Mucosa of rectum (tissue), 2 donors: Measurements from ENCODE around the gene MUC5B.

Source experiments
- H3K27ac ChIP-seq, 2 donors: one replicate each; pipeline ENCODE4 v1.7.0; 2013; ENCODE audit warnings: inconsistent platforms in 2 of 2, low read depth in 2 of 2, low read length in 2 of 2
- H3K27me3 ChIP-seq, 2 donors: one replicate each; pipeline ENCODE4 v1.7.0; 2013; ENCODE audit warnings: low read length in 2 of 2; ENCODE audit not compliant: control insufficient read depth in 2 of 2, insufficient read depth in 2 of 2
- H3K36me3 ChIP-seq, 2 donors: one replicate each; pipeline ENCODE4 v1.7.0; 2013; ENCODE audit warnings: low read length in 2 of 2; ENCODE audit not compliant: control insufficient read depth in 2 of 2, insufficient read depth in 2 of 2
- H3K4me1 ChIP-seq, 2 donors: one replicate each; pipeline ENCODE4 v1.7.0; 2013; ENCODE audit warnings: low read length in 2 of 2, mild to moderate bottlenecking in 1 of 2; ENCODE audit not compliant: control insufficient read depth in 2 of 2, insufficient read depth in 2 of 2
- H3K4me3 ChIP-seq, 2 donors: one replicate each; pipeline ENCODE4 v1.7.0; 2013; ENCODE audit warnings: low read length in 2 of 2
- H3K9ac ChIP-seq, 2 donors: one replicate each; pipeline ENCODE4 v1.7.0; 2013; ENCODE audit warnings: low read length in 2 of 2, low read depth in 1 of 2, mild to moderate bottlenecking in 1 of 2
- H3K9me3 ChIP-seq, 2 donors: one replicate each; pipeline ENCODE4 v1.7.0; 2013; ENCODE audit warnings: low read length in 2 of 2; ENCODE audit not compliant: control insufficient read depth in 2 of 2
- donor health status: healthy.
- donor health status: Normal muscosa, but diverticular disease.

The MUC5B gene

GRCh38 chr11:1252371-1253102 is 29.7 kb downstream of the MUC5B start:
- Histone ChIP-seq H3K9me3 (no peaks in the 10 kb centered on the region), H3K27ac (no peak overlapping the region), H3K4me1 (no peaks in the 10 kb centered on the region), H3K27me3 (no peaks in the 10 kb centered on the region), H3K36me3 (no peaks in the 10 kb centered on the region), H3K4me3 (no peak overlapping the region), H3K9ac (no peak overlapping the region)

GRCh38 chr11:1253103-1253485 is 30.2 kb downstream of the MUC5B start:
- Histone ChIP-seq H3K9me3 (no peaks in the 10 kb centered on the region), H3K27me3 (no peaks in the 10 kb centered on the region), H3K27ac (no peak overlapping the region), H3K4me1 (no peaks in the 10 kb centered on the region), H3K9ac (no peak overlapping the region), H3K36me3 (no peaks in the 10 kb centered on the region), H3K4me3 (no peak overlapping the region)

- Histone ChIP-seq H3K36me3 (no peaks in the 10 kb centered on the region), H3K27me3 (no peaks in the 10 kb centered on the region), H3K27ac (no peak overlapping the region), H3K4me1 (no peaks in the 10 kb centered on the region), H3K9me3 (no peaks in the 10 kb centered on the region), H3K4me3 (no peak overlapping the region), H3K9ac (no peak overlapping the region)
Measured at GRCh38 chr11:1254086-1254648, 31.3 kb downstream of the MUC5B start.

GRCh38 chr11:1254733-1255132 is 31.9 kb downstream of the MUC5B start:
- H3K27me3 ChIP-seq: no peaks in the 10 kb centered on the region
- no peak overlapping the region for H3K9ac ChIP-seq
- H3K9me3 ChIP-seq: no peaks in the 10 kb centered on the region
- H3K4me1 ChIP-seq: no peaks in the 10 kb centered on the region
- no peaks in the 10 kb centered on the region for H3K36me3 ChIP-seq
- H3K27ac ChIP-seq: no peak overlapping the region
- no peak overlapping the region for H3K4me3 ChIP-seq

GRCh38 chr11:1255151-1255550 is 32.3 kb downstream of the MUC5B start:
- Histone ChIP-seq H3K27ac (no peak overlapping the region), H3K9me3 (no peaks in the 10 kb centered on the region), H3K27me3 (no peaks in the 10 kb centered on the region), H3K4me1 (no peaks in the 10 kb centered on the region), H3K4me3 (no peak overlapping the region), H3K9ac (no peak overlapping the region), H3K36me3 (no peaks in the 10 kb centered on the region)

- no peaks in the 10 kb centered on the region for H3K9me3 ChIP-seq
- H3K36me3 ChIP-seq: no peaks in the 10 kb centered on the region
- no peak overlapping the region for H3K27ac ChIP-seq
- H3K9ac ChIP-seq: no peak overlapping the region
- H3K4me3 ChIP-seq: no peak overlapping the region
- no peaks in the 10 kb centered on the region for H3K27me3 ChIP-seq
- no peaks in the 10 kb centered on the region for H3K4me1 ChIP-seq
Measured at GRCh38 chr11:1256257-1257045, 33.6 kb downstream of the MUC5B start.

GRCh38 chr11:1257366-1257765 is 34.5 kb downstream of the MUC5B start:
- Histone ChIP-seq H3K27me3 (no peaks in the 10 kb centered on the region), H3K9ac (no peak overlapping the region), H3K27ac (no peak overlapping the region), H3K9me3 (no peaks in the 10 kb centered on the region), H3K36me3 (no peaks in the 10 kb centered on the region), H3K4me1 (peaks cover 7 to 8% of the 10 kb centered on the region in 2 donors), H3K4me3 (no peak overlapping the region)

GRCh38 chr11:1257916-1258315 is 35.0 kb downstream of the MUC5B start:
- Histone ChIP-seq H3K27ac (no peak overlapping the region), H3K4me3 (no peak overlapping the region), H3K4me1 (peaks cover 10 to 12% of the 10 kb centered on the region in 2 donors), H3K9ac (no peak overlapping the region), H3K36me3 (no peaks in the 10 kb centered on the region), H3K9me3 (no peaks in the 10 kb centered on the region), H3K27me3 (no peaks in the 10 kb centered on the region)

- H3K9me3 ChIP-seq: no peaks in the 10 kb centered on the region
Measured at GRCh38 chr11:1258401-1259075, 35.7 kb downstream of the MUC5B start.

GRCh38 chr11:1259076-1259461 is 36.2 kb downstream of the MUC5B start:
- H3K27me3 ChIP-seq: no peaks in the 10 kb centered on the region
- H3K4me3 ChIP-seq: no peak overlapping the region
- H3K9me3 ChIP-seq: no peaks in the 10 kb centered on the region
- no peak overlapping the region for H3K27ac ChIP-seq
- no peak overlapping the region for H3K9ac ChIP-seq
- H3K4me1 ChIP-seq: peaks cover 15 to 19% of the 10 kb centered on the region in 2 donors
- no peaks in the 10 kb centered on the region for H3K36me3 ChIP-seq

More at GRCh38 chr11:1258401-1259075, 35.7 kb downstream of the MUC5B start:
- H3K27me3 ChIP-seq: no peaks in the 10 kb centered on the region
- no peak overlapping the region for H3K27ac ChIP-seq
- no peaks in the 10 kb centered on the region for H3K36me3 ChIP-seq
- no peak overlapping the region for H3K9ac ChIP-seq
- H3K4me3 ChIP-seq: no peak overlapping the region
- H3K4me1 ChIP-seq: peaks cover 15 to 18% of the 10 kb centered on the region in 2 donors
